Immature natural killer cell (primary cell): ENCODE data around the gene FLT4. TPM values are rescaled to one million over a fixed set of nuclear protein-coding genes. Genes with fewer than 3 reads are reported as not detected.

Source experiments
- DNase-seq, 3 donors: peaks; one replicate each; pipeline ENCODE4 v3.0.0; 2022; ENCODE audit warnings: mixed read lengths in 1 of 3
- H3K27ac Mint-ChIP-seq, 6 donors: one replicate each; pipeline ENCODE4 v1.8.0; 2020; ENCODE audit warnings: mixed read lengths in 6 of 6, mild to moderate bottlenecking in 5 of 6, inconsistent platforms in 4 of 6, moderate library complexity in 3 of 6
- H3K27me3 Mint-ChIP-seq, 3 donors: one replicate each; pipeline ENCODE4 v1.8.0; 2020 to 2021; ENCODE audit warnings: low read depth in 3 of 3, mild to moderate bottlenecking in 3 of 3, mixed read lengths in 3 of 3, moderate library complexity in 3 of 3, inconsistent platforms in 1 of 3
- H3K36me3 Mint-ChIP-seq, 3 donors: one replicate each; pipeline ENCODE4 v1.8.0; 2020; ENCODE audit warnings: mixed read lengths in 3 of 3, inconsistent platforms in 2 of 3, mild to moderate bottlenecking in 2 of 3
- H3K4me1 Mint-ChIP-seq, 2 donors: one replicate each; pipeline ENCODE4 v1.8.0; 2020; ENCODE audit warnings: inconsistent platforms in 2 of 2, mild to moderate bottlenecking in 2 of 2, mixed read lengths in 2 of 2, moderate library complexity in 1 of 2
- H3K4me3 Mint-ChIP-seq, 5 donors: one replicate each; pipeline ENCODE4 v1.8.0; 2020; ENCODE audit warnings: mild to moderate bottlenecking in 5 of 5, mixed read lengths in 5 of 5, inconsistent platforms in 3 of 5, moderate library complexity in 3 of 5
- H3K9me3 Mint-ChIP-seq, 6 donors: one replicate each; pipeline ENCODE4 v1.8.0; 2020; ENCODE audit warnings: mild to moderate bottlenecking in 6 of 6, mixed read lengths in 6 of 6, inconsistent platforms in 4 of 6, moderate library complexity in 3 of 6
- polyA plus RNA-seq, 3 donors: library from polyadenylated mRNA; unstranded; fragments of 300-500 nt; fragmentation: Illumina TruSeq; gene quantifications; one replicate each; pipeline ENCODE4 v1.2.3, GENCODE V29; 2021

Gene FLT4
- polyA plus RNA-seq, 3 donors from 2014 or later: 0.37 TPM; not detected in 2

DNA sequence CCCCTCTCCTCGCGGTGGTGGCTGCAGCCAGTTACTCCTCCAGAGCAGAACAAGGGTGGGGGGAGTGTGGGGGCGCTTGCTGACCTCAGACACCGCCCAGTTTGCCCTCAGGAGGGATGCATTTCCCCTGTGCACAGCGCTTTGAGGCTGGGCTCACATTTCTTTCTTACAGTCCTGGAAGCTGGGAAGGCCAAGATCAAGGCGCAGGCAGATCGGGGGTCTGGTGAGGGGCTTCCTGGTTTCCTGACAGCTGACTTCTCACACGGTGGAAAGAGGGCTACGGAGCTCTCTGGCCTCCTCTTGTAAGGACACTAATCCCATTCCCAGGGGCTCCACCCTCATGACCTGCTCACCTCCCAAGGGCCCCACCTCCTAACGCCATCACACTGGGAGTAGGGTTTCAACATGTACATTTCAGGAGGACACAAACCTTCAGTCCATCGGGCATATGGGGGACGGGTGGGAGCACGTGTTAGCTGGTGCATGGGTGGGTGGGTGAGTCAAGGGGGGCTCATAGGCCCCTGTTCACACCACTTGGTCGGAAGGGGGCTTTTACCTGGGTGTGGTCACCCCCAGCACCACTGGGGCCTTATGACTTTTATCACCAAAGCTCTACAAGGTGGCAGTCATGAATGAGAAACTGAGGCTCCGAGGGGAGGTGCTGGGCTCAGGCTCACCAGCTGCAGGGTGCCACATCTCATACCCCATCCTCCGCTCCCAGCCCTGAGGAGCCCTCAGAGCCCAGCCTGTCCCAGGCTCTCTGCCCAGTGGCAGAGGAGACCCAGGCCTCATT is 50.4 kb downstream of the FLT4 start:
- Mint-ChIP-seq H3K9me3 (no peaks in the 10 kb centered on the region), H3K4me1 (no peaks in the 10 kb centered on the region), H3K36me3 (no peaks in the 10 kb centered on the region), H3K4me3 (no peak overlapping the region), H3K27ac (peak overlapping the region in 1 of 6 donors; percentile 50), H3K27me3 (peaks cover 0 to 2% (median 1%) of the 10 kb centered on the region in 3 donors)
- no peak for DNase-seq

DNA sequence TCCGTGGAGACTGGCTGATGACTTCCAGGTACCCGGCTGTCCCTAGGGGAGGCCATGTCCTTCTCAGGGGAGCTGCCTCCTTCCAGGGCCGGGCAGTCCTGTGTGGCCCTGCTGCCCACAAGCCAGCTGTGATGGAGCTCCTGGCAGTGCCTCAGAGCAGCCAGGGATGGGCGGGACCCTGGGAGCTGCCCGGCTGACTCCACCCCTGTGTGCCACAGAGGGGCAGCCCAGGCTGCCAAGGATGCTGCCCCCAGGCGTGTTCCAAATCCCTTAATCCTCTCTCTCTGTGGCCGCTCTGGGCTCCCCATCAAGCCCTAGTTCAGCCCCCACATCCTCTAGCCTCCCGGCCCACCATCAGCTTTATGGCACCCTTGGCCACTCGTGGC is 51.1 kb downstream of the FLT4 start:
- DNase-seq: no peak
- no peak overlapping the region for H3K27ac Mint-ChIP-seq
- H3K4me3 Mint-ChIP-seq: no peak overlapping the region
- no peaks in the 10 kb centered on the region for H3K9me3 Mint-ChIP-seq
- H3K4me1 Mint-ChIP-seq: no peaks in the 10 kb centered on the region
- peaks cover 0 to 6% (median 2%) of the 10 kb centered on the region in 3 donors for H3K27me3 Mint-ChIP-seq
- H3K36me3 Mint-ChIP-seq: no peaks in the 10 kb centered on the region

DNA sequence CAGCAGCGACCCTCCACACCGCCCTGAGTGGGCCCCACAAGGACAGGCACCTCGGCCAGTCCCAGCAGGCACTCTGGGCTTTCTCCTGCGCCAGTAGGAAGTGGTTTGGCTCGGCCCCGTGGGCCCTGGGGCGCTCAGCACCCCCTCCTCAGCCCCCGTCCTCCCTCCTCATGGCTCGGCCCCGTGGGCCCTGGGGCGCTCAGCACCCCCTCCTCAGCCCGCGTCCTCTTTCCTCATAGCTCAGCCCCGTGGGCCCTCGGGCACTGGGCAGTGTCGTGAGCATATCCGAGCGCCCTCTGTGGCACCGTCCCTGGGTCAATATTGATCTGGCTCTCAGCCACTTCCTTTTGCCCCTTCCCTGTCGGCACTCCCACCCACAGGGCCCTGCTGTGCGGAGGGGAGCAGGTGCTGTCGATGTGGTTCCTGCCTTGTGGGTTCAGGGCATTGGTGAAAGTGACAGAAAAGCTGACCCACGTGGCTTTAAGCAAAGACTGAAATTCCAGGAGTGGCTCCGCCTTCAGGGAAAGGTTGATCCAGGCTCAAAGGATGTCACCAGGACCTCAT is 52.6 kb downstream of the FLT4 start:
- no peaks in the 10 kb centered on the region for H3K9me3 Mint-ChIP-seq
- H3K4me1 Mint-ChIP-seq: peaks cover 0 to 1% of the 10 kb centered on the region in 2 donors
- DNase-seq: no peak
- no peaks in the 10 kb centered on the region for H3K36me3 Mint-ChIP-seq
- no peak overlapping the region for H3K27ac Mint-ChIP-seq
- H3K27me3 Mint-ChIP-seq: peaks cover 4 to 14% (median 6%) of the 10 kb centered on the region in 3 donors
- no peak overlapping the region for H3K4me3 Mint-ChIP-seq

DNA sequence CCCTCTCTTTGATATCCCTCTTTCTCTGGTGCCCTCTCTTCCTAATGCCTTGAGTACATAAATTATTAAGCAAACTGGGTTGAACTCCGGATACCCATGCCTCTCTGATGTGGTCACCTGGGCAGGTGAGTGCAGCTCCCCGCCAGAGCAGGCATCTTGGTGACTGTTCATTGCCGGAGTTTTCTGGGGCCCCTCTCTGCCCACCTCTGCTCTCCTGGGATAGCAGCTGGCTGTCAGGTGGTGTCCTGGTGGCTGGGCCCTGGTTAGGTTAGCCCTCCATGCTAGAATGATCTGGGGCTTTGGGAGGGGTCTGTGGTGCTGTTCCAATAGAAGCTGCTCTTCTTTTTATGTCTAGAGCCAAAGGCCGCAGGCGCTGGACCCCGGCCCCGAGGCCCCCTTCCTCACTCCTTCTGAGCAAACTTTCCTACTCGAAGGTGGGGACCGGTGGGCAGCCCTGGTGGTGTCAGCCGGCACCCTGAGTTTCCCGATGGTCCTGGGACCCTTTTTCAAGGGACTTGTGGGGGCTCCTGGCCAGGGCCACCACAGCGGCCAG is 53.2 kb downstream of the FLT4 start:
- H3K4me3 Mint-ChIP-seq: no peak overlapping the region
- no peaks in the 10 kb centered on the region for H3K9me3 Mint-ChIP-seq
- DNase-seq: no peak
- H3K36me3 Mint-ChIP-seq: no peaks in the 10 kb centered on the region
- peaks cover 0 to 1% of the 10 kb centered on the region in 2 donors for H3K4me1 Mint-ChIP-seq
- H3K27ac Mint-ChIP-seq: no peak overlapping the region
- H3K27me3 Mint-ChIP-seq: peaks cover 4 to 14% (median 6%) of the 10 kb centered on the region in 3 donors

DNA sequence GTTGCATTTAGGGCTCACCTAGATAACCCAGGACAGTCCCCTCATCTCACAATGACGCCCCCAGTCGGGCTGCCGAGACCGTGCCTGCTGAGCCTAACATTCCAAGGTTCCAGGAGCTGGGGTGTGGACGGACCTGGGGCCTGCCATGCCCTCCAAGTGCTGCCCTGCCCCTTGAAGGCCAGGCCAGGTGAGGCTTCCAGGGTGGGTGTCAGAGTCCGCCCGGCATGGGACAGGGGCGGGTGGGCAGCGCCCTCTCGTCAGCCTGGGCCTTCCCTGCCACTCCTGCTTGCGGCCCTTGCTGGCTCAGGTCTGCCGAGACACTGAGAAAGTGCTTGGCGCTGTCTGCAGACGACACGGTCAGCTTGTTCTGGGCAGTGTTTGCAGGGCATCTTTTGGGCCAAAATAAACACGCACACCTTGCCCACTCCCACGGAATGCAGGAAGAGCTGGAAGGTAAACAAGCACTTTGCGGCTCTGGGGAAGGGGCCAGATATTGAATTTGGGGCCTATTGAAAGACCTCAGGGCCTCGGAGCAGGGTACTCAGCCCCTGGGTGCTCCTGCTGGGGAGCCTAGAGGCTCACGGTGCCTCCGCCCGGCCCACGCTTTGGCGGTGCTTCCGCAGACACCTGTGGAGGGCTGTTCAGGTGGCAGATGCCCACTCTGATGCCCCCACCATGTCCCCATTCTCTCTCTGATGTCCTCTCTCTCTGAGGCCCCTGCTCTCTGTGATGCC is 53.9 kb downstream of the FLT4 start:
- peaks cover 0 to 1% of the 10 kb centered on the region in 2 donors for H3K4me1 Mint-ChIP-seq
- H3K4me3 Mint-ChIP-seq: no peak overlapping the region
- H3K27me3 Mint-ChIP-seq: peaks cover 4 to 14% (median 6%) of the 10 kb centered on the region in 3 donors
- no peaks in the 10 kb centered on the region for H3K36me3 Mint-ChIP-seq
- H3K9me3 Mint-ChIP-seq: no peaks in the 10 kb centered on the region
- peak overlapping the region in 1 of 6 donors; percentile 68 for H3K27ac Mint-ChIP-seq
- no peak for DNase-seq

DNA sequence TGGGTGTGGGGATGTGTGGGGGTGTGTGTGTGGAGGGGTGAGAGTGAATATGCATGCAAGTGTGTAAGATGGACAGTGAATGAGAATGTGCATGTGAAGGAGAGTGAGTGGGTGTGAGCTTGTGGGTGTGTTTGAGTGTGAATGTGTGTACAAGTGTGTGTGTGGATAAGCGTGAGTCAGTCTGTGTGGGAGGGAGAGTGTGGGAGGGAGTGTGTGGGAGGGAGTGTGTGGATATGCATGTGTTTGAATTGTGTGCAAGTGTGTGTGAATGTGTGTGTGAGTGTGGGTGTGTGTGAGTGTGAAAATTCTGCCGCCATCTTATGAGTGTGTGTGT is 54.4 kb downstream of the FLT4 start:
- Mint-ChIP-seq H3K27ac (peak overlapping the region in 1 of 6 donors; percentile 68), H3K36me3 (no peaks in the 10 kb centered on the region)

DNA sequence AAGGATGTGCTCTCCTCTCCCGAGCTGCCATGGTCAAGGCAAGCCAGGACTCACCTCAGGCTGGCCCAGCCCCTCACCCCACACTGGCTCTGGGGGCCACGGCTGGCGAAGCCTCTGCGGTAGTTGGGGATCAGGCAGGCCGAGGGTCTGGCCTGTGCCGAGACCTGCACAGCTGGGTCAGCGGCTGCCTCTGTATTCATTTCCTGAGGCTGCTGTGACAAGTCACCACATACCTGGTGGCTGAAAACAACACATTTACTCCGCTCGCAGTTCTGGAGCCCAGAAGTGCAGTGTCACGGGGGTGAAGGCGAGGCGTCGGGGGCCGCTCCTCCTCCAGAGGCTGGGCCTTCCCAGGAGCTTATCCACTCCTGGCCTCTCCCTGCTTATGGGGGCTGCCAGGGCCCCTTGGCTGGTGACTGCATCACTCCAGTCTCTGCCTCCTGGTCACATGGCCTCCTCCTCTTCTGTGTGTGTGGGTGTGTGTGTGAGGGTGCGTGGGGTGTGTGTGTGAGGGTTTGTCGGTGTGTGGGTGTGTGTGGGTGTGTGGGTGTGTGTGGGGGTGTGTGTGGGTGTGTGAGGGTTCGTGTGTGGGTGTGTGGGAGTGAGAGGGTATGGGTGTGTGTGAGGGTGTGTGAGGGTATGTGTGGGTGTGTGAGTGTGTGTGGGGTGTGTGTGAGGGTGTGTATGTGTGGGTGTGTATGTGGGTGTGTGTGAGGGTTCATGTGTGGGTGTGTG is 54.9 kb downstream of the FLT4 start:
- DNase-seq: no peak
- no peaks in the 10 kb centered on the region for H3K36me3 Mint-ChIP-seq
- peak overlapping the region in 1 of 6 donors; percentile 68 for H3K27ac Mint-ChIP-seq
- no peaks in the 10 kb centered on the region for H3K9me3 Mint-ChIP-seq
- no peak overlapping the region for H3K4me3 Mint-ChIP-seq
- peaks cover 4 to 16% (median 10%) of the 10 kb centered on the region in 3 donors for H3K27me3 Mint-ChIP-seq
- peaks cover 0 to 1% of the 10 kb centered on the region in 2 donors for H3K4me1 Mint-ChIP-seq

More for the DNA sequence above, 54.4 kb downstream of the FLT4 start:
- H3K9me3 Mint-ChIP-seq: no peaks in the 10 kb centered on the region
- no peak overlapping the region for H3K4me3 Mint-ChIP-seq
- H3K27me3 Mint-ChIP-seq: peaks cover 4 to 14% (median 6%) of the 10 kb centered on the region in 3 donors
- no peak for DNase-seq
- H3K4me1 Mint-ChIP-seq: peaks cover 0 to 1% of the 10 kb centered on the region in 2 donors

DNA sequence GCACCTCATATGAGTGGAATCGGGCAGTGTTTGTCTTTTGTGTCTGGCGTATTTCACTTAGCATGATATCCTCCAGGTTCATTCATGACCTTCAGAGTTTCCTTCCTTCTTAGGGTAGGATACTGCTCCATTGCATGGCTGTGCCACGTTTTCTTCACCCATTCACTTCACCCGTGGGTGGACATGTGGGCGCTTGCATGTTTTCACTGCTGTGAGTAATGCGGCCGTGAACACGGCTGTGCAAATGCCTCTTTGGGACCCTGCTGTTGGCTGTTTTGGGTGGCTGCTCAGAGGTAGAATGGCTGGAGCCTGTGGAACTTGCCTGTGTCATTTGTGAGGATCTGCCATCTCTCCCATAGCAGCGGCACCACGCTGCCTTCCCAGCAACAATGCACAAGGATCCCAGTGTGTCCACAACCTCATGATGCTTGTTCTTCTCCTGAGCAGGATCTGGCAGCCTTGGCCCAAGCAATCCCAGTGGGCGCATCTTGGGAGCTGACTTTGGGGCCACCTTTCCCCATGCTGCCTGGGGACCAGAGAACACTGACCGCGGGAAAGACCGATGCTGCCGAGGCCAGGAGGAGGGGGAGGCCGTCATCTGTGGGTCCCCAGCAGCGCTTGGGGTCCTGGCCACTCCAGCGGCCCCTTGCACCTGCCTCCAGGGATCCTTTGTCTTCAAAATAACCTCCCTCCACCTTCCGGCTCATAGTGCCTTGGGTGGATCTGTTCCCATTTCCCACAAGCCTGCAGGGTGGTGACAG is 55.8 kb downstream of the FLT4 start:
- Mint-ChIP-seq H3K27me3 (peaks cover 4 to 18% (median 15%) of the 10 kb centered on the region in 3 donors), H3K4me3 (no peak overlapping the region), H3K9me3 (no peaks in the 10 kb centered on the region), H3K36me3 (no peaks in the 10 kb centered on the region), H3K27ac (no peak overlapping the region), H3K4me1 (peaks cover 0 to 1% of the 10 kb centered on the region in 2 donors)
- DNase-seq: no peak

DNA sequence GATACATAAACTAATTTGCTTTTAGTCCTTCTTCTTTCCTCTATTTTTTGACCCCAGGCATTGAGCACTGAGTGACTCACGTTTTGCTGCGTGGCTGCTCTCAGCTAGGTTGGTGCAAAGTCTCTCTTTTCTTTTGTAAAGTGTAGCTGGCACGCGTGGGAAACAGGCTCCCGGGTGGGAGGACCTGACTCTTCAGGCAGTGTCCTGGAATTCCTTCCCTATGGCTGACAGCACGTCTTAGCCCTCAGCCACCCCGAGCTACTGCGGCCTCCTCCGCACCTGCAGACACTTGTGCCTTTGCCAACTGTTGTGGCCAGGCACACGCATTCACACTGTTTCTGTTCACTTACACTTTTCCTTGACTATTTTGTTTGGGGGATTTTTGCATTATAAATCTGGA is 57.2 kb downstream of the FLT4 start:
- Mint-ChIP-seq H3K27ac (no peak overlapping the region), H3K36me3 (no peaks in the 10 kb centered on the region), H3K4me1 (peaks cover 0 to 1% of the 10 kb centered on the region in 2 donors), H3K4me3 (no peak overlapping the region), H3K27me3 (peaks cover 4 to 18% (median 15%) of the 10 kb centered on the region in 3 donors), H3K9me3 (no peaks in the 10 kb centered on the region)
- DNase-seq: no peak

DNA sequence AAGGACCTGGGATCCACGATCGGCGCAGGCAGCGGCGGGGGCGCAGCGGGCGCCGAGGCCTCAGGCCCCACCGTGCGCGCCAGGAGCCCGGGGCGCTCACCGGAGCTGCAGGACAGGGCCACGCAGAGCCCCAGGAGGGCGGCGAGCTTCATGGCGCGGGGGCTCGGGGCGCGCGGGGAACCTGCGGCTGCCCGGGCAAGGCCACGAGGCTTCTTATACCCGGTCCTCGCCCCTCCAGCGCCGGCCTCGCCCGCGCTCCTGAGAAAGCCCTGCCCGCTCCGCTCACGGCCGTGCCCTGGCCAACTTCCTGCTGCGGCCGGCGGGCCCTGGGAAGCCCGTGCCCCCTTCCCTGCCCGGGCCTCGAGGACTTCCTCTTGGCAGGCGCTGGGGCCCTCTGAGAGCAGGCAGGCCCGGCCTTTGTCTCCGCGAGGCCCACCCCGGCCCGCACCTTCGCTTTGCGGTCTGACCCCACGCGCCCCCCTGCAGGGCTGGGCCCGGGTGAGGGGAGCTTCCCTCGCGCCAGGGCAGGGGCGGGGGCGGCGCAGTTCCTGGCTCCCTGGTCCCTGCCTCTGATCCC is 58.0 kb downstream of the FLT4 start, which contains the start of gene SCGB3A1:
Gene SCGB3A1 (minus strand): TSS at position 189 of the 577 bp plus-strand sequence. CDS start 37 bp downstream, at position 152.
- Mint-ChIP-seq H3K27me3 (peaks cover 4 to 19% (median 18%) of the 10 kb centered on the region in 3 donors), H3K4me1 (peaks cover 0 to 1% of the 10 kb centered on the region in 2 donors), H3K9me3 (no peaks in the 10 kb centered on the region)

DNA sequence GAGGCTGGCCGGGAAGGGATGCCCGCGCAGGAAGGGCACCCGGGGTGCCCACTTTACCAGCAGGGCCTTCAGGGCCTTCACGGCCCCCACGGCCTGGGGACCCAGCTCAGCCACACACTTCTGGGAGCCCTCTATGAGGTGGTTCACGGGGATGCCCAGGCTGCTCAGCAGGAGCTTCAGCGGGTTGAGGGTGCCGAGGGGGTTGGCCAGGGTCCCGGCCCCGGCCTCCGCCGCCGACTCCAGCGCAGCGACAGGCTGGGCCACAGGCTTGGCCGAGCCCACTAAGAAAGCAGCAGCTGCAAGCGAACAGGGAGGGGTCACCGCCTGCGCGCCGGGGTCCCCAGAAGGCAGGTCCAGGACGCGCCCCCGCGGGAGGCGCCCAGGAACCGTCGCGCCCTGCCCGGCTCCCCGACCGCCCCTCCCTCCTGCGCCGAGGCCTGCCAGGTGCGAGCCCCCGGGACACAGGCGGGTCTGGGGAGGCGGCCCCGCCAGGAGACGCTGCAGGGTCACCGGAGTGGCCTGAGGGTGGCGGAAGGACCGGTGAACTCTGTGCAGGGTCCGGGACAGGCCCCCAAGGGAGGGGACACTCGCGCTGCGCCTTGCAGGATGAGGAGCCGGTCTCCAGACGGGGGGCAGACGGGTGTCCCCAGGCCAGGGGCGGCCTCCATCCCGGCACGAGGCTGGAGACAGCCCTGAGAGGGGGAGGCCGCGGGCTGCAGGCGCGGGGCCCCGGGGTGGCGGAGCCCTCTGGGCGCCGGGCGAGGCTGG is 58.7 kb downstream of the FLT4 start:
- DNase-seq: no peak
- Mint-ChIP-seq H3K9me3 (no peaks in the 10 kb centered on the region), H3K27ac (no peak overlapping the region), H3K4me1 (peaks cover 0 to 1% of the 10 kb centered on the region in 2 donors), H3K4me3 (no peak overlapping the region), H3K36me3 (no peaks in the 10 kb centered on the region), H3K27me3 (peaks cover 4 to 20% (median 16%) of the 10 kb centered on the region in 3 donors)

More for the DNA sequence above, 58.0 kb downstream of the FLT4 start, which contains the start of gene SCGB3A1:
- Mint-ChIP-seq H3K4me3 (no peak within 1 kb of the TSS), H3K36me3 (no peaks in the 10 kb centered on the region), H3K27ac (no peak within 1 kb of the TSS)
- DNase-seq: no peak
